ENCODE measurements around the gene ITPR3.
A peak's percentile ranks its signal among the peaks of the same experiment; 100 is the strongest.

ITPR3 gene

DNA sequence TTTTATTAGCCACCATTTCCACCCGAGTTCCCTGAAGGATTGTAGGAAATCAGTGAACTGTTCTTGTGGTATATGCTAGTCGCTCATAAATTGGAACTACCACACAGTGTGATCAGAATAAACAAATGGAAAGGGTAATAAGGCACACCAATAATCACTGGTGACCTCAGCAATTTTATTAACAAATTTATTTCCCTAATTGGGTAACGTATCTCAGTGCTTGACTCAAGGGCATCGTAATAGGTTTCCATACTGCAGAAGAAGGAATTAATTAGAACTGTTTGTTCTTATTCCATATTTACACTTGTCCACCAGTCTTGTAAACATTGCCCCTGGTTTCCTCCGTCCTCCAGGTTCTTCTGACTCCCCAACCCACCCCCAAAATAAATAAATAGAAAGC lies 100.4 kb downstream of the ITPR3 start:
- H2AK5ac ChIP-seq (ENCODE audit: low read depth, low read length), result no peak overlapping the region
- H3K4me2 ChIP-seq (ENCODE audit: insufficient read depth, low read length, poor library complexity, severe bottlenecking), result no peak overlapping the region
- no peak overlapping the region for H3K18ac ChIP-seq (ENCODE audit: low read length)
- peaks cover 0 to 2% of the 10 kb centered on the region in 2 donors for H3K4me1 ChIP-seq (ENCODE audit: control insufficient read depth in 2 of 2, insufficient read depth in 1 of 2, low read depth in 1 of 2, low read length in 2 of 2)
- no peak overlapping the region for H3K27ac ChIP-seq (replicated peaks; ENCODE audit: low read length)
- no peak overlapping the region for H2BK120ac ChIP-seq (ENCODE audit: low read depth, low read length)
- no peak overlapping the region for H4K91ac ChIP-seq (ENCODE audit: low read depth, low read length, poor library complexity)
- no peak overlapping the region for H2AFZ ChIP-seq (ENCODE audit: low read length)
- H3K27me3 ChIP-seq (ENCODE audit: control insufficient read depth in 3 of 3, insufficient read depth in 3 of 3, low read depth in 1 of 3, low read length in 3 of 3), result peaks cover 0 to 33% (median 0%) of the 10 kb centered on the region in 3 experiments
- H3K36me3 ChIP-seq (replicated peaks in 1 of 2; ENCODE audit: control insufficient read depth in 2 of 2, insufficient read depth in 2 of 2, low read length in 2 of 2), result no peaks in the 10 kb centered on the region
- H2BK5ac ChIP-seq (ENCODE audit: low read length), result no peak overlapping the region
- no peak overlapping the region for H2BK15ac ChIP-seq (ENCODE audit: low read length)
- H3K79me1 ChIP-seq (ENCODE audit: low read depth, low read length), result no peaks in the 10 kb centered on the region
- no peak overlapping the region for H4K8ac ChIP-seq (ENCODE audit: low read depth, low read length)
- H3K23ac ChIP-seq (ENCODE audit: low read depth, low read length, poor library complexity), result no peak overlapping the region
- H3K9ac ChIP-seq (ENCODE audit: low read depth, low read length, poor library complexity), result no peak overlapping the region
- H3K9me3 ChIP-seq (replicated peaks in 1 of 2; ENCODE audit: control insufficient read depth in 2 of 2, insufficient read depth in 1 of 2, low read depth in 1 of 2, low read length in 2 of 2), result no peaks in the 10 kb centered on the region
- no peak overlapping the region for H3K4me3 ChIP-seq (ENCODE audit: low read length in 2 of 2)
- DNase-seq (ENCODE audit: low spot score), result no peak
- WGBS, 2 donors (ENCODE audit: extremely low coverage in 2 of 2, insufficient read length in 2 of 2, insufficient replicate concordance in 1 of 2), result no CpG with 5 or more reads among the region's 5 CpGs
- no peak overlapping the region for H3K4ac ChIP-seq (ENCODE audit: low read length)
- no peak overlapping the region for H3K14ac ChIP-seq (ENCODE audit: low read length)
- H2BK12ac ChIP-seq (ENCODE audit: low read length), result no peak overlapping the region

DNA sequence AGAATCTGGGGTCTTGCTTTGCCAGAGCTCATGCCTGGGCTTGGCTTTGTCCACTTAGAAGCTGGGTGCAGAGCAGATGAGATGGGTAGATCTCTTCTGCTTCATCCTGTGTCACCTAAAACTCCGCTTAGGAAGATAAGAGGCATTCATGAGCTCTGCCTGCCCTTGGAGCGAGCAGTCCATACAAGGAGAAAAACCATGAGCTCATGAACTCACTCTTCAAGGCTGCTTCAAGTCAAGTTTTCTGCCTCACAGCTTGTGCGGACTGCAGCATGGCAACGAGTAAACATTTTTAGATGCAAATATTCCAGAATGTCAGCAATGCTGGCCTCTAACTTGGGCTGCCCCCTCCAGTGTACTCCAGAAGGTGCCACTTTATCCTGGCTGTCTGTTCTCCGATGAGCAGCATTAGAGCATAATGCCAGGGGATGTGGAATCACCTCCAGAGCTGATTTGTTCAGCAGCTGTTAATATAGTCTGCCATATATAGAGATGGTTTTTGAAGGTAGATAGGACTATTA lies 101.0 kb downstream of the ITPR3 start:
- Histone ChIP-seq H3K4ac (ENCODE audit: low read length) (no peak overlapping the region), H3K27ac (replicated peaks; ENCODE audit: low read length) (no peak overlapping the region), H2BK12ac (ENCODE audit: low read length) (no peak overlapping the region), H4K91ac (ENCODE audit: low read depth, low read length, poor library complexity) (no peak overlapping the region), H2AK5ac (ENCODE audit: low read depth, low read length) (no peak overlapping the region), H3K18ac (ENCODE audit: low read length) (no peak overlapping the region), H2AFZ (ENCODE audit: low read length) (no peak overlapping the region), H3K4me1 (ENCODE audit: control insufficient read depth in 2 of 2, insufficient read depth in 1 of 2, low read depth in 1 of 2, low read length in 2 of 2) (peaks cover 0 to 2% of the 10 kb centered on the region in 2 donors), H2BK5ac (ENCODE audit: low read length) (no peak overlapping the region), H2BK15ac (ENCODE audit: low read length) (no peak overlapping the region), H3K9me3 (replicated peaks in 1 of 2; ENCODE audit: control insufficient read depth in 2 of 2, insufficient read depth in 1 of 2, low read depth in 1 of 2, low read length in 2 of 2) (no peaks in the 10 kb centered on the region), H3K23ac (ENCODE audit: low read depth, low read length, poor library complexity) (no peak overlapping the region), H4K8ac (ENCODE audit: low read depth, low read length) (no peak overlapping the region), H3K79me1 (ENCODE audit: low read depth, low read length) (no peaks in the 10 kb centered on the region), H3K9ac (ENCODE audit: low read depth, low read length, poor library complexity) (no peak overlapping the region), H2BK120ac (ENCODE audit: low read depth, low read length) (no peak overlapping the region), H3K36me3 (replicated peaks in 1 of 2; ENCODE audit: control insufficient read depth in 2 of 2, insufficient read depth in 2 of 2, low read length in 2 of 2) (no peaks in the 10 kb centered on the region), H3K4me3 (ENCODE audit: low read length in 2 of 2) (no peak overlapping the region), H3K27me3 (ENCODE audit: control insufficient read depth in 3 of 3, insufficient read depth in 3 of 3, low read depth in 1 of 3, low read length in 3 of 3) (peaks cover 0 to 34% (median 0%) of the 10 kb centered on the region in 3 experiments), H3K4me2 (ENCODE audit: insufficient read depth, low read length, poor library complexity, severe bottlenecking) (no peak overlapping the region), H3K14ac (ENCODE audit: low read length) (no peak overlapping the region)
- no peak for DNase-seq (ENCODE audit: low spot score)
- no CpG with 5 or more reads among the region's 5 CpGs for WGBS, 2 donors (ENCODE audit: extremely low coverage in 2 of 2, insufficient read length in 2 of 2, insufficient replicate concordance in 1 of 2)

DNA sequence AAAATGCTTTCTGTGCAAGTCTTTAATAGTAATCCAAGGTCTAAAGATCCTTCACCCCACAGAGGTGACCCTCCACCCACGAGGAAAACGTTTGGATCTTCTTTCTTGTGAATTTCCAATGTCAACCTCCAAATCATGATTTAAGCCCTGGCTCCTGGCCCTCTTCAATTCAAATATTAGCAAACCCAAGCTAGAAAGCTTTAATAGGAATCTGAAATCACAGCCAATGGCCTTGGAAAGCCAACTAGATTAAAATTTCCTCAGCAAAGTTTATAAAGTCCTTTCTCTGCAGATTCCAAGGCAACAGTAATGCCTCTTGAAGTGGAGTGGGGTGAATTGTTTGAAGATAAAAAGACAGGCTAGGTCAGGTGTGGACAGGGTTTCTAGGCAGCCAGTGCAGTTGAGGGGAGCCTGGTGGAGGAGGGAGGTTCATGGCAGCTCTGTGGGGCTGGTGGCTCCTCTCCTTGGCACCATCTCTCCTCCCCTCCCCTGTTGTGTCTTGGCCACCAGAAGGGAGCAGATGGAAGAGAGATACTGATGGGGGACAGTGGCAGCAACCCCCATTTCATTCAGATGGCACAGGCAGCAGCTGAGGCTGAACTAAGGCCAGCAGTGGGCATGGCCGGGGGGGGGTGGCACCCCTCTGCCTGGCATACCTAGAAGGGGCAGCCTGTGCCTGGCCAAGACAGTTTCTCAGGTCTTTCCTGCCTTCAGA lies 102.4 kb downstream of the ITPR3 start:
- Histone ChIP-seq H2BK120ac (ENCODE audit: low read depth, low read length) (no peak overlapping the region), H2BK5ac (ENCODE audit: low read length) (no peak overlapping the region), H2AFZ (ENCODE audit: low read length) (no peak overlapping the region), H3K23ac (ENCODE audit: low read depth, low read length, poor library complexity) (peak overlapping the region; percentile 8), H3K36me3 (replicated peaks in 1 of 2; ENCODE audit: control insufficient read depth in 2 of 2, insufficient read depth in 2 of 2, low read length in 2 of 2) (no peaks in the 10 kb centered on the region), H3K4me1 (ENCODE audit: control insufficient read depth in 2 of 2, insufficient read depth in 1 of 2, low read depth in 1 of 2, low read length in 2 of 2) (peaks cover 0 to 2% of the 10 kb centered on the region in 2 donors), H3K79me1 (ENCODE audit: low read depth, low read length) (no peaks in the 10 kb centered on the region), H3K4me2 (ENCODE audit: insufficient read depth, low read length, poor library complexity, severe bottlenecking) (no peak overlapping the region), H2AK5ac (ENCODE audit: low read depth, low read length) (no peak overlapping the region), H3K4ac (ENCODE audit: low read length) (no peak overlapping the region), H2BK15ac (ENCODE audit: low read length) (no peak overlapping the region), H3K27ac (replicated peaks; ENCODE audit: low read length) (no peak overlapping the region), H3K18ac (ENCODE audit: low read length) (no peak overlapping the region), H3K9ac (ENCODE audit: low read depth, low read length, poor library complexity) (peak overlapping the region; percentile 33), H3K4me3 (ENCODE audit: low read length in 2 of 2) (no peak overlapping the region), H2BK12ac (ENCODE audit: low read length) (no peak overlapping the region), H4K91ac (ENCODE audit: low read depth, low read length, poor library complexity) (no peak overlapping the region), H4K8ac (ENCODE audit: low read depth, low read length) (no peak overlapping the region), H3K9me3 (replicated peaks in 1 of 2; ENCODE audit: control insufficient read depth in 2 of 2, insufficient read depth in 1 of 2, low read depth in 1 of 2, low read length in 2 of 2) (no peaks in the 10 kb centered on the region), H3K14ac (ENCODE audit: low read length) (no peak overlapping the region), H3K27me3 (ENCODE audit: control insufficient read depth in 3 of 3, insufficient read depth in 3 of 3, low read depth in 1 of 3, low read length in 3 of 3) (peaks cover 0 to 35% (median 0%) of the 10 kb centered on the region in 3 experiments)
- WGBS, 2 donors (ENCODE audit: extremely low coverage in 2 of 2, insufficient read length in 2 of 2, insufficient replicate concordance in 1 of 2), result no CpG with 5 or more reads among the region's 3 CpGs
- no peak for DNase-seq (ENCODE audit: low spot score)

DNA sequence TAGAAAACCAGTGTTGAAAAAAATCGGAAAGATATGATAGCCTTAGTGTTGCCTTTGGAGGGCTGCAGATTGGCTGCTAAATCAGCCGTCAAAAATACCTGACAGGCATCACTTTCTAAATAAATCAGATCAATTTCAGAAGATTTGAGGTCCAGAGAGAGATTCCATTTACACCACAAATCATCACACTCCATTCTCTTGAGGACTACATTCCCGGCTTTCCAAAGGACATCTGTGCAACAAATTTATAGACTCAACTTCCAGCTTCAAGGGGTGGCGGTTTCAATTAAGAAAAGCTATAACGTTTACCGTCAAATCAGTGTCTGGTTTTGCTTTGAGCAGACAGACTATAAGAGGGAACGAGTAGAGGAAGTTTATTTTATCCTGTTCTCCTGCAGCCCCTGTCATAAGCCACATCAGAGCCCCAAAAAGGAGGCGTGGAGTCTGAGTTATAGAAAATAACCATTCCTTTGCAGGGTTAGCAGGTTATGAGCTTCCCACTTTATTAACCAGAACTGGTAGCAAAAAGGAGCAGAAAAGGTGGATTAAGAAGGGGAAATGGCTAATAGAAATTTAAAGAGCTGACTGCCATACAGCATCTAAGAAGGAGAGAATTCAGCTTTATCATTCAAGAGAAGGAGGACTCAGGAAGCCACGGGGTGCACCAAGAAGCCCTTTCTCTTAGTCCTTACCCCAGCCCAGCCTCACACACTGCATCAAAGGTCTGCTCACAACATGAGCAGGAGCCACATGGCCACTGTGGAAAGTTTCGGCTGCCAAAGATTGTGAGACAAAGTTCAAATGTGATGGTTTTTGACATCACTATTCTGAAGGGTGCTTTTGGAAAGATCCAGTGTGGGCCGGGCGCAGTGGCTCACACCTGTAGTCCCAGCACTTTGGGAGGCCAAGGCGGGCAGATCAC lies 103.2 kb downstream of the ITPR3 start:
- no peaks in the 10 kb centered on the region for H3K79me1 ChIP-seq (ENCODE audit: low read depth, low read length)
- no peak overlapping the region for H4K8ac ChIP-seq (ENCODE audit: low read depth, low read length)
- no peak overlapping the region for H4K91ac ChIP-seq (ENCODE audit: low read depth, low read length, poor library complexity)
- H3K18ac ChIP-seq (ENCODE audit: low read length), result no peak overlapping the region
- no CpG with 5 or more reads among the region's 13 CpGs for WGBS, 2 donors (ENCODE audit: extremely low coverage in 2 of 2, insufficient read length in 2 of 2, insufficient replicate concordance in 1 of 2)
- no peak overlapping the region for H2BK5ac ChIP-seq (ENCODE audit: low read length)
- H3K9ac ChIP-seq (ENCODE audit: low read depth, low read length, poor library complexity), result no peak overlapping the region
- no peak overlapping the region for H2BK120ac ChIP-seq (ENCODE audit: low read depth, low read length)
- H3K27ac ChIP-seq (replicated peaks; ENCODE audit: low read length), result no peak overlapping the region
- H3K4me1 ChIP-seq (ENCODE audit: control insufficient read depth in 2 of 2, insufficient read depth in 1 of 2, low read depth in 1 of 2, low read length in 2 of 2), result peaks cover 0 to 2% of the 10 kb centered on the region in 2 donors
- H2BK12ac ChIP-seq (ENCODE audit: low read length), result no peak overlapping the region
- no peak overlapping the region for H3K23ac ChIP-seq (ENCODE audit: low read depth, low read length, poor library complexity)
- no peak overlapping the region for H3K14ac ChIP-seq (ENCODE audit: low read length)
- H3K4me3 ChIP-seq (ENCODE audit: low read length in 2 of 2), result no peak overlapping the region
- no peak overlapping the region for H2AK5ac ChIP-seq (ENCODE audit: low read depth, low read length)
- no peak overlapping the region for H3K4ac ChIP-seq (ENCODE audit: low read length)
- H3K36me3 ChIP-seq (replicated peaks in 1 of 2; ENCODE audit: control insufficient read depth in 2 of 2, insufficient read depth in 2 of 2, low read length in 2 of 2), result no peaks in the 10 kb centered on the region
- H3K27me3 ChIP-seq (ENCODE audit: control insufficient read depth in 3 of 3, insufficient read depth in 3 of 3, low read depth in 1 of 3, low read length in 3 of 3), result peaks cover 0 to 41% (median 0%) of the 10 kb centered on the region in 3 experiments
- no peak overlapping the region for H2BK15ac ChIP-seq (ENCODE audit: low read length)
- H3K9me3 ChIP-seq (replicated peaks in 1 of 2; ENCODE audit: control insufficient read depth in 2 of 2, insufficient read depth in 1 of 2, low read depth in 1 of 2, low read length in 2 of 2), result no peaks in the 10 kb centered on the region
- no peak for DNase-seq (ENCODE audit: low spot score)
- no peak overlapping the region for H3K4me2 ChIP-seq (ENCODE audit: insufficient read depth, low read length, poor library complexity, severe bottlenecking)
- H2AFZ ChIP-seq (ENCODE audit: low read length), result no peak overlapping the region

Data from neuronal stem cell (in vitro differentiated cells).